OCI-LY3 (cell line): Measurements from ENCODE around the gene RBM17.
"Not testable (repeated sequence)": the region's sequence is repeated elsewhere in the genome, so short reads cannot be mapped to it uniquely, and the experiment has no call there.

Source experiments
- H2AFZ ChIP-seq: fragments of 200-600, 300-600 bp; shearing (Covaris generic); 2 replicates; pipeline ENCODE4 v1.6.0; 2014; ENCODE audit warnings: antibody characterized with exemption, low read depth, low read length
- H3K27ac ChIP-seq: fragments of 200-600, 300-600 bp; sonication (generic); 2 replicates; pipeline ENCODE4 v1.5.1; 2014; ENCODE audit warnings: mild to moderate bottlenecking, low read length, moderate library complexity, mixed read lengths
- H3K27me3 ChIP-seq: fragments of 200-600, 300-600 bp; sonication (generic); 2 replicates; pipeline ENCODE4 v1.6.1; 2014; ENCODE audit warnings: low read depth, low read length, mixed read lengths
- H3K36me3 ChIP-seq: fragments of 200-600, 300-600 bp; sonication (generic); replicated peaks from 2 replicates; pipeline ENCODE3; 2014; ENCODE audit warnings: low read depth, low read length, mixed read lengths
- H3K4me1 ChIP-seq: fragments of 300-600, 200-600 bp; sonication (generic); 2 replicates; pipeline ENCODE4 v1.6.1; 2014; ENCODE audit warnings: low read length, mixed read lengths
- H3K4me2 ChIP-seq: fragments of 200-600, 300-600 bp; sonication (generic); 2 replicates; pipeline ENCODE4 v1.6.1; 2014; ENCODE audit warnings: low read length, mixed read lengths
- H3K4me3 ChIP-seq: fragments of 300-600, 200-600 bp; sonication (generic); 2 replicates; pipeline ENCODE4 v1.5.1; 2014; ENCODE audit warnings: antibody characterized with exemption, mild to moderate bottlenecking, low read length, moderate library complexity
- H3K79me2 ChIP-seq: fragments of 300-600, 200-600 bp; shearing (Covaris generic); 2 replicates; pipeline ENCODE4 v1.6.1; 2014; ENCODE audit warnings: mild to moderate bottlenecking, low read length, mixed read lengths
- H3K9ac ChIP-seq: fragments of 300-600, 200-600 bp; shearing (Covaris generic); 2 replicates; pipeline ENCODE4 v1.6.0; 2014; ENCODE audit warnings: mild to moderate bottlenecking, low read length, moderate library complexity
- H3K9me3 ChIP-seq: fragments of 200-600, 300-600 bp; shearing (Covaris generic); 2 replicates; pipeline ENCODE4 v1.6.1; 2014; ENCODE audit warnings: low read length, mixed read lengths; ENCODE audit not compliant: insufficient read depth
- H4K20me1 ChIP-seq: fragments of 200-600, 300-600 bp; sonication (generic); 2 replicates; pipeline ENCODE4 v1.6.1; 2016; ENCODE audit warnings: low read length, mixed read lengths; ENCODE audit not compliant: insufficient read depth
- CTCF ChIP-seq: fragments of 200-600, 300-600 bp; sonication (generic); IDR thresholded peaks from 2 replicates; pipeline ENCODE4 v1.5.1; 2014; ENCODE audit warnings: antibody characterized with exemption, low read length, low read depth
- EZH2phosphoT487 ChIP-seq: fragments of 200-600 bp; shearing (Covaris generic); IDR thresholded peaks from 2 replicates; pipeline ENCODE4 v1.6.1; 2018; ENCODE audit warnings: antibody characterized with exemption, mixed run types, low read depth

Gene RBM17

GRCh38 chr10:6102128-6102527 is 13.3 kb downstream of the RBM17 start:
- peaks cover 37% of the 10 kb centered on the region for H3K36me3 ChIP-seq
- peaks cover 62% of the 10 kb centered on the region for H3K79me2 ChIP-seq
- no peak overlapping the region for H3K4me3 ChIP-seq

GRCh38 chr10:6103591-6103990 is 14.8 kb downstream of the RBM17 start:
- Histone ChIP-seq H3K9ac (no peak overlapping the region), H3K79me2 (peaks cover 49% of the 10 kb centered on the region), H3K27ac (no peak overlapping the region), H3K4me1 (peaks cover 21% of the 10 kb centered on the region), H3K4me3 (no peak overlapping the region), H3K27me3 (no peaks in the 10 kb centered on the region), H4K20me1 (0 out of 2 replicates have a peak, but pooled peaks cover 11% of the 10 kb centered on the region), H3K9me3 (no peaks in the 10 kb centered on the region), H3K36me3 (peaks cover 40% of the 10 kb centered on the region), H2AFZ (no peak overlapping the region), H3K4me2 (no peak overlapping the region)
- no peak for TF ChIP-seq CTCF
- no peak for TF ChIP-seq EZH2phosphoT487

More at GRCh38 chr10:6102128-6102527, 13.3 kb downstream of the RBM17 start:
- Histone ChIP-seq H3K9me3 (no peaks in the 10 kb centered on the region), H3K4me2 (no peak overlapping the region), H3K9ac (no peak overlapping the region), H2AFZ (no peak overlapping the region), H3K27me3 (no peaks in the 10 kb centered on the region), H3K4me1 (peaks cover 19% of the 10 kb centered on the region), H4K20me1 (peaks cover 18% of the 10 kb centered on the region; the same call in 1 of the 2 replicates), H3K27ac (no peak overlapping the region)
- TF ChIP-seq EZH2phosphoT487, result no peak
- TF ChIP-seq CTCF, result no peak

- H4K20me1 ChIP-seq, result 0 out of 2 replicates have a peak, but pooled peaks cover 13% of the 10 kb centered on the region
- not testable (repeated sequence) for H3K27ac ChIP-seq, H3K4me3 ChIP-seq, H3K9ac ChIP-seq, H3K4me2 ChIP-seq, H3K27me3 ChIP-seq, H3K9me3 ChIP-seq, H3K4me1 ChIP-seq, H2AFZ ChIP-seq
- peaks cover 55% of the 10 kb centered on the region for H3K36me3 ChIP-seq
- H3K79me2 ChIP-seq, result peaks cover 18% of the 10 kb centered on the region
Measured at GRCh38 chr10:6107616-6108015, 18.8 kb downstream of the RBM17 start.

- Histone ChIP-seq H2AFZ (no peak overlapping the region), H4K20me1 (0 out of 2 replicates have a peak, but pooled peaks cover 13% of the 10 kb centered on the region), H3K36me3 (peaks cover 59% of the 10 kb centered on the region), H3K27me3 (no peaks in the 10 kb centered on the region), H3K4me3 (no peak overlapping the region), H3K4me2 (no peak overlapping the region), H3K9me3 (no peaks in the 10 kb centered on the region), H3K4me1 (peaks cover 8% of the 10 kb centered on the region), H3K27ac (no peak overlapping the region), H3K9ac (no peak overlapping the region), H3K79me2 (peaks cover 14% of the 10 kb centered on the region)
- no peak for TF ChIP-seq CTCF
- TF ChIP-seq EZH2phosphoT487, result no peak
Measured at GRCh38 chr10:6108072-6108471, 19.2 kb downstream of the RBM17 start.
